Activated CD4-positive, alpha-beta T cell treated with anti-CD3 and anti-CD28 coated beads, Interleukin-2, Interleukin-6, amounts not matched to agents 100 ng/mL and 50 ng/mL, durations not matched to agents 16 hours and 8 hours (primary cell): ENCODE data around the gene UNC80.

Experiments
- DNase-seq: peaks from one replicate; pipeline ENCODE4 v3.0.0-alpha.2; 2020

UNC80 gene

GRCh38 chr2:209973328-209973727, 201.7 kb downstream of the UNC80 start:
- no peak for DNase-seq

- no peak for DNase-seq
These were observed 202.9 kb downstream of the UNC80 start for GRCh38 chr2:209974576-209974975.

- no peak for DNase-seq
These were observed 205.2 kb downstream of the UNC80 start for GRCh38 chr2:209976698-209977385.

GRCh38 chr2:209977386-209978239, 206.0 kb downstream of the UNC80 start:
- DNase-seq: peak; percentile 19

- DNase-seq: no peak
These were observed 212.7 kb downstream of the UNC80 start for GRCh38 chr2:209984291-209984690.

- DNase-seq: no peak
These were observed 214.2 kb downstream of the UNC80 start for GRCh38 chr2:209985874-209986273.

- no peak for DNase-seq
These were observed 214.8 kb downstream of the UNC80 start for GRCh38 chr2:209986415-209986814.

GRCh38 chr2:209988010-209988409, 216.4 kb downstream of the UNC80 start:
- DNase-seq: peak; percentile 11

GRCh38 chr2:209990838-209991237, 219.2 kb downstream of the UNC80 start:
- no peak for DNase-seq

- DNase-seq: no peak
These were observed 222.3 kb downstream of the UNC80 start for GRCh38 chr2:209993968-209994367.

- DNase-seq: no peak
These were observed 227.0 kb downstream of the UNC80 start for GRCh38 chr2:209998596-209998995.

GRCh38 chr2:210000464-210001324, 229.1 kb downstream of the UNC80 start:
- no peak for DNase-seq

GRCh38 chr2:210002158-210003157, 230.8 kb downstream of the UNC80 start, which contains the start of gene RPE:
Gene RPE (plus strand): TSS chr2:210002638. CDS start chr2:210002662, 24 bp downstream.
- peak; percentile 98 for DNase-seq

GRCh38 chr2:210003359-210003758, 231.7 kb downstream of the UNC80 start:
- DNase-seq: no peak

- no peak for DNase-seq
These were observed 233.2 kb downstream of the UNC80 start for GRCh38 chr2:210004881-210005280.

GRCh38 chr2:210007895-210008294, 236.3 kb downstream of the UNC80 start:
- DNase-seq: no peak

GRCh38 chr2:210009126-210009525, 237.5 kb downstream of the UNC80 start:
- DNase-seq: peak; percentile 43

GRCh38 chr2:210009896-210010295, 238.3 kb downstream of the UNC80 start:
- no peak for DNase-seq

GRCh38 chr2:210020138-210020537, 248.5 kb downstream of the UNC80 start:
- DNase-seq: no peak

GRCh38 chr2:210022824-210023223, 251.2 kb downstream of the UNC80 start:
- DNase-seq: no peak

GRCh38 chr2:210027608-210028007, 256.0 kb downstream of the UNC80 start:
- DNase-seq: no peak

- DNase-seq: no peak
These were observed 256.5 kb downstream of the UNC80 start for GRCh38 chr2:210028178-210028577.
